Stimulated activated CD4-positive, alpha-beta T cell treated with anti-CD3 and anti-CD28 coated beads, Interleukin-15, amount 100 ng/mL, for 1 hour (primary cell): ENCODE measurements around the gene AKAP6.
"Not testable (repeated sequence)": the region's sequence is repeated elsewhere in the genome, so short reads cannot be mapped to it uniquely, and the experiment has no call there.

Experiments used
- DNase-seq, 2 donors: peaks; one replicate each; pipeline ENCODE4 v3.0.0-alpha.2; 2020; ENCODE audit warnings: low read depth in 1 of 2, low spot score in 1 of 2

AKAP6 gene

DNA sequence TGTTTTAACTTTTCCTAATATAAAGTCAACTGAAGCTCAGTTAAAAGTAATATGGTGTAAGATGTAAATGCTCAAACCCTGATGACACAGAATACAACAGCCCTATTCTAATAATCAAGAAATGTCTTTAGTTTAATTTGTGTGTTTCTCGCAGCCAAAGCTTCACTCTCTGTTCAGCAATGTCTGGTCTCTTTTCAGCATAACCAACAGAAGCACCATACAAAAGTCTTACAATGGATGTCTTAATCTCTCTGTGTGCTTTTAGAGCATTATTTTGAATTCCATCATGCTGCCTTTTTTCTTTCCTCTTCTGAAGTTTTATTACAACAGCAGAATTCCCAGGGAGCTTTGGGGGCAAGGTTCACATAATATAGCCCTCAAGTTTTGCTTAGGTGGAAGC, 399.4 kb downstream of the AKAP6 start:
- no peak for DNase-seq

GRCh38 chr14:32728976-32729375, 399.9 kb downstream of the AKAP6 start:
- no peak for DNase-seq

GRCh38 chr14:32731249-32731648, 402.2 kb downstream of the AKAP6 start:
- DNase-seq, result no peak

- DNase-seq, result no peak
These were observed 403.9 kb downstream of the AKAP6 start for GRCh38 chr14:32733015-32733414.

- no peak for DNase-seq
These were observed 405.2 kb downstream of the AKAP6 start for GRCh38 chr14:32734261-32734660.

DNA sequence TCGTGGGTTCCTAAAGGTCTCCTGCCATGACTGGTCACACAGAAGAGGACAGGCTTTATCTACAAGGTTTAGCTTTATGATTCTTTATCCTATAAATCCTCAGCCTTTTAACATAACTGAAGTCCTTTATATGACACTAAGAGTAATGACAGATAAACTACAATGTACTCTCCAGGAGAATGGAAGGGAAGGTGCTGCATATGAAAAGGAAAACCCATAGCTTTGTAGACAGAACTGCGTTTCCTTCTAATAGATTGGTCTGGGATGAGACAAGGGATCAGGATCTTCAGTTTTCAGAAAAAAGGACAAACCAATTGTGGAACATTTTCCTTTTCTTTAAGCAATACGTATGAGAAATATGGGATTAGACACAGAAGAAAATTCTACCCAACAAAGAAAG, 408.5 kb downstream of the AKAP6 start:
- DNase-seq, result no peak

DNA sequence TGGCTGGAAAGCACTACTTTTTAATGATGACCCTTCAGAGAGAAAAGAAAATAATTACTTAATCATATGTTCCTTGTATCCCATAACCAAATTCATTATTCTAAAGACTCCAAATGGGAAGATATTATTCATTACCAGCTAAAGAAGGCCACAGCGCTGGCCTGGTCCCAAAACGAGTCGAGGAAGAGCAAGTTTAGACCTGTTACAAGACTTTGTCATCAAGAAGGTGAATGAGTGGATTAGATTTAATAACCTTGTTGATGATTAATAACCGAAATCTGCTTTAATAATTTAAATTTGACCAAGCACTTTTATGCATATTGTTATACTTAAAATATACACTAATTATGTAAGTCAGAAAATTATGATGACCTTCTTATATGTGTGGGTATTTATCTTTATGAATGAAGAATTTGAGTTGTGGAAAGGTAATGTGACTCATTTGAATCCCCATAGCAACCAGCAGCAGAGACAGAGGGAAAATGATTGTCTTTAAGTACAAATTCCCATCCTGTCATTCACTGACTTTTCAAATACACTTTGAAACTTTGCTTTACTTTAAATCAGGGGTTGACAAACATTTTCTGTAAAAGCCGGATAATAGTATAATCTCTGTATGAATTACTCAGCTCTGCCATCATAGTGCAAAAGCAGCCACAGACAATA, 409.2 kb downstream of the AKAP6 start:
- DNase-seq, result no peak

DNA sequence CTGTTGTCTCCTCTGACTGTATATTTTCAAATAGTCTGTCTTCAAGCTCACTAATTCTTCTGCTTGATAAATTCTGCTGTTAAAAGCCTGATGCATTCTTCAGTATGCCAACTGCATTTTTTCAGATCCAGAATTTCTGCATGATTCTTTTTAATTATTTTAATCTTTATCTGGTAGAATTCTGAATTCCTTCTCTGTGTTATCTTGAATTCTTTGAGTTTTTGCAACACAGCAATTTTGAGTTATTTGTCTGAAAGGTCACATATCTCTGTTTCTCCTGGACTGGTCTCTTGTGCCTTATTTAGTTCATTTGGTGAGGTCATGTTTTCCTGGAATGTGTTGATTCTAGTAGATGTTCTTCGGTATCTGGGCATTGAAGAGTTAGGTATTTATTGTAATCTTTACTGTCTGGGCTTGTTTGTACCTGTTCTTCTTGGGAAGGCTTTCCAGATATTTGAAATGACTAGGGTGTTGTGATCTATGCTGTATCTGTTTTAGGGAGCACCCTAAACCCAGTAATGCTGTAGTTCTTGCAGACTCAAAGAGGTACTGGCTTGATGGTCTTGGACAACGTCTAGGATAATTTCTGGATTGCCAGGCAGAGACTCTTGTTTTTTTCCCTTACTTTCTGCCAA, 415.8 kb downstream of the AKAP6 start:
- DNase-seq, result no peak

DNA sequence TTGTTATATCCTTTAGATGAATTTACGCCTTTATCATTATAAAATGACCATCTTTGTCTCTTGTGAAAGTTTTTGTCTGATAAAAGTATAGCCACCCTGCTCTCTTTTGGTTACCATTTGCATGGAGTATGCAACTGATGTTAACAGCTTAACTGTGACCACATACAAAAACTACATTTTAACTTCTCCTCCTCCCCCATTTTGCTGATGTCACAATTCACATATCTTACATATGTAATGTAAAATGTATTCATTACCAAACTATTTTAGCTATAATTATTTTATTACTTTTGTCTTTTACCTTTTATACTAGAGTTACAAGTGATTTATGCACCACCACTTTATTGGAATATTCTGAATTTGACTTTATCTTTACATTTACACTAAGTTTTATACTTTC, 425.1 kb downstream of the AKAP6 start:
- DNase-seq, result no peak

DNA sequence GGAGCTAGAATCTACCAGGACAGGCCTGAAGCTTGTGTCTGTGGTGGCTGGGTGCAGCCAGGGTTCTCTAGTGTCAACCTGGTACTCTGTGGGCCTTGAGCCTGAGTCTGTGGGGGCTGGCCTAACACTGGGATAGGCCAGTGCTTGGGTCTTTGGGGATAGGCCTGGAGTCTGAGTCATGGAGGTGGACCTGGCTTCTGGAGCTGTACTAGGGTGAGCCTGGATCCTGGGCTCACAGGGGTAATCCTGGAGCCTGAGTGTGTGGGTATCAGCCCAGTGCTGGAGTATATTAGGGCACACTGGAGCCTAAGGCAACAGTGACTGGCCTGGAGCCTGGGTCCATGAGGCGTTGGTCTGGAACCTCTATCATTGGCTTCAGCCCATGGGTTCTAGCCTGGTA, 427.1 kb downstream of the AKAP6 start:
- no peak for DNase-seq

GRCh38 chr14:32756775-32757174, 427.7 kb downstream of the AKAP6 start:
- DNase-seq, result no peak

- no peak for DNase-seq
These were observed 428.5 kb downstream of the AKAP6 start for GRCh38 chr14:32757568-32757967.

GRCh38 chr14:32761381-32761968, 432.4 kb downstream of the AKAP6 start:
- no peak for DNase-seq

DNA sequence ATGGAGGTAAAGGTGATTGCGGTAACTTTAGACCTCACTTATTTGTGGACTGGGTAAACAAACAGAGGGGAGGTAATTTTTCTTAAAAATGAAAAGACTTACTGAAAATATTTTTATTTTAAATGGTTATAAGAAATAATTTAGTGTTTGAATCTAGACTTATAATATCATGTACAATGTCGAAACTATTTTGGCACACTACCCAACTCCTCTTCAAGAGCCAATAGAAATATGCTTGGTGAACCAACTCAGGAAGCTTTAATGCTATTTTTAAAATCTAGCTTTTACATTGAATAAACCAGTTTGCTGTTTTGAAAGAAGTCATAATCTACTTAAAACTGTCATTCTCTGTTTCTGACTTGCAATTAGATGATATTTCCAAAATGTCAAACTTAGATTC, 433.8 kb downstream of the AKAP6 start:
- DNase-seq, result no peak

- DNase-seq, result no peak
These were observed 434.6 kb downstream of the AKAP6 start for GRCh38 chr14:32763673-32764072.

- no peak for DNase-seq
These were observed 435.0 kb downstream of the AKAP6 start for GRCh38 chr14:32764131-32764530.

- no peak for DNase-seq
These were observed 441.3 kb downstream of the AKAP6 start for GRCh38 chr14:32770422-32770821.

- DNase-seq, result no peak
These were observed 445.1 kb downstream of the AKAP6 start for GRCh38 chr14:32774214-32774613.

GRCh38 chr14:32779840-32780239, 450.7 kb downstream of the AKAP6 start:
- DNase-seq, result no peak

- DNase-seq, result no peak
These were observed 455.3 kb downstream of the AKAP6 start for GRCh38 chr14:32784405-32784804.

DNA sequence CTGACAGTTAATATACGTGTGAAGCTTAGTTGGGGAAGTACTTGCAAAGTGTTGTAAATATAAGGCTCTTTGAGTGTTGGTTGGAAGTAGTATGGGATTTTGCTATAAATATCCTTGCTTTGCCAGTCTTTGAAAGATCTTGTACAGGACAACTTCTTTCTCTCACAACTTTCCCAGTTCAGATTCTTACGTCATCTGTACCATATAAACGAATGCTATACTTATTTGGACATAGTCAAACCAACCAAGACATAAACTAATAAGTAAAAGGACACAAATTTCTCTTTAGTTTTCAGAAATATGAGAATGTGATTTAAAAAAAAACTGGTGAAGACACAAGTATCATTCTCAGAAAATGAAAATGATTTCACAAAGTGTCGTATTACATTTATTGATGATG, 456.5 kb downstream of the AKAP6 start:
- no peak for DNase-seq

GRCh38 chr14:32786886-32787285, 457.8 kb downstream of the AKAP6 start:
- no peak for DNase-seq

DNA sequence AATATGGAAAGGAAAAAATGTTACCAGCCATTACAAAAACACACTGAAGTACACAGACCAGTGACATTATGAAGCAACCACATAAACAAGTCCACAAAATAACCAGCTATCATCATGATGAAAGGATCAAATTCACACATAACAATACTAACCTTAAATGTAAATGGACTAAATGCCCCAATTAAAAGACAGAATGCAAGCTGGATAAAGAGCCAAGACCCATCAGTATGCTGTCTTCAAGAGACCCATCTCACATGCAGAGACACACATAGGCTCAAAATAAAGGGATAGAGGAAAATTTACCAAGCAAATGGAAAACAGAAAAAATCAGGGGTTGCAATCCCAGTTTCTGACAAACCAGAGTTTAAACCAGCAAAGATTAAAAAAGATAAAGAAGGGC, 463.9 kb downstream of the AKAP6 start:
- not testable (repeated sequence) for DNase-seq
